SK-N-SH (cell line): ENCODE results near the gene TRAPPC2L. TPM values are rescaled to one million over a fixed set of nuclear protein-coding genes. Genes with fewer than 3 reads are reported as not detected.

Source experiments
- CTCF ChIA-PET: fragments of 300-600, 350-600 bp; formaldehyde crosslinking; extraction: SDS; loops from one replicate; lab custom pipeline; 2021; lab: Yijun Ruan, JAX
- POLR2A ChIA-PET: fragments of 350-600 bp; sonication (Branson Sonifier 250); formaldehyde crosslinking; extraction: SDS; loops from one replicate; lab custom pipeline; 2020; ENCODE audit warnings: antibody characterized with exemption, inconsistent platforms; lab: Yijun Ruan, JAX
- DNase-seq: peaks from one replicate; pipeline ENCODE4 v3.0.0; 2012
- H2AFZ ChIP-seq: fragments of 200-600 bp; sonication (generic); 2 replicates; pipeline ENCODE4 v1.8.1; 2016; ENCODE audit warnings: antibody characterized with exemption, mild to moderate bottlenecking, low read depth
- H3F3A ChIP-seq: fragments of 200-600 bp; sonication (generic); replicated peaks from 2 replicates; pipeline ENCODE3; 2016; ENCODE audit warnings: antibody characterized with exemption, mild to moderate bottlenecking; ENCODE audit not compliant: insufficient read depth
- H3K27ac ChIP-seq, 2 experiments: fragments of 200-500 bp in 1 of 2; fragments of 200-600 bp in 1 of 2; sonication (Bioruptor generic) in 1 of 2; sonication (generic), shearing (Covaris generic) in 1 of 2; 2 replicates each; pipeline versions ENCODE4 v1.5.1 to v1.6.1; 2014 to 2016; ENCODE audit warnings: low read depth in 2 of 2, inconsistent platforms in 1 of 2, low read length in 1 of 2, mild to moderate bottlenecking in 1 of 2, mixed read lengths in 1 of 2
- H3K27me3 ChIP-seq: fragments of 200-600 bp; sonication (generic), shearing (Covaris generic); 2 replicates; pipeline ENCODE4 v1.6.1; 2016; ENCODE audit warnings: mixed run types; ENCODE audit not compliant: insufficient read depth
- H3K36me3 ChIP-seq, 2 experiments: fragments of 200-500 bp in 1 of 2; fragments of 200-600 bp in 1 of 2; sonication (Bioruptor generic) in 1 of 2; sonication (generic) in 1 of 2; replicated peaks in 1 of 2; 2 replicates each; pipeline versions ENCODE3 to v1.5.1; 2014 to 2016; ENCODE audit warnings: low read length in 1 of 2, mild to moderate bottlenecking in 1 of 2; ENCODE audit not compliant: insufficient read depth in 2 of 2, control insufficient read depth in 1 of 2
- H3K4me1 ChIP-seq, 2 experiments: fragments of 200-500 bp in 1 of 2; fragments of 200-600 bp in 1 of 2; sonication (Bioruptor generic) in 1 of 2; sonication (generic), shearing (Covaris generic) in 1 of 2; 2 replicates each; pipeline versions ENCODE4 v1.5.1 to v1.6.1; 2014 to 2016; ENCODE audit warnings: low read depth in 1 of 2, low read length in 1 of 2, mixed run types in 1 of 2; ENCODE audit not compliant: insufficient read depth in 2 of 2, control insufficient read depth in 1 of 2
- H3K4me2 ChIP-seq: fragments of 200-600 bp; sonication (generic), shearing (Covaris generic); 2 replicates; pipeline ENCODE4 v1.6.1; 2017; ENCODE audit warnings: mixed run types
- H3K4me3 ChIP-seq, 2 experiments: fragments of 200-500 bp in 1 of 2; fragments of 200-600 bp in 1 of 2; sonication (Bioruptor generic) in 1 of 2; sonication (generic), shearing (Covaris generic) in 1 of 2; 2 replicates each; pipeline versions ENCODE4 v1.5.1 to v1.8.1; 2014 to 2016; ENCODE audit warnings: low read depth in 2 of 2, inconsistent platforms in 1 of 2, low read length in 1 of 2, mild to moderate bottlenecking in 1 of 2, mixed read lengths in 1 of 2, moderate library complexity in 1 of 2
- H3K79me2 ChIP-seq: fragments of 200-600 bp; sonication (generic); 2 replicates; pipeline ENCODE4 v1.8.1; 2017; ENCODE audit warnings: mild to moderate bottlenecking; ENCODE audit not compliant: insufficient read depth
- H3K9ac ChIP-seq: fragments of 200-600 bp; sonication (generic); 2 replicates; pipeline ENCODE4 v1.6.1; 2017; ENCODE audit warnings: mixed run types
- H3K9me2 ChIP-seq: fragments of 200-600 bp; sonication (generic); 2 replicates; pipeline ENCODE4 v1.6.1; 2017; ENCODE audit warnings: mixed run types
- H3K9me3 ChIP-seq: fragments of 200-600 bp; sonication (generic); 2 replicates; pipeline ENCODE4 v1.6.1; 2017; ENCODE audit warnings: mixed run types, mild to moderate bottlenecking, moderate library complexity
- H4K20me1 ChIP-seq: fragments of 200-600 bp; sonication (generic); 2 replicates; pipeline ENCODE4 v1.6.1; 2017; ENCODE audit warnings: mild to moderate bottlenecking, mixed run types; ENCODE audit not compliant: insufficient read depth
- CHD2 ChIP-seq: fragments of 150-350 bp; IDR thresholded peaks from 2 replicates; pipeline ENCODE4 v1.6.1; 2018; ENCODE audit warnings: low read length; ENCODE audit not compliant: partially characterized antibody
- EZH2phosphoT487 ChIP-seq: fragments of 200-600 bp; sonication (generic); IDR thresholded peaks from 2 replicates; pipeline ENCODE4 v1.6.1; 2017; ENCODE audit warnings: low read depth, mixed run types, mild to moderate bottlenecking, antibody characterized with exemption, moderate library complexity, borderline replicate concordance
- NFIC ChIP-seq: IDR thresholded peaks from 2 replicates; pipeline ENCODE4 v1.4.0; 2012; ENCODE audit warnings: borderline replicate concordance
- POLR2AphosphoS5 ChIP-seq: IDR thresholded peaks from 2 replicates; pipeline ENCODE4 v1.6.1; 2012; ENCODE audit warnings: low read depth, low read length
- RCOR1 ChIP-seq: fragments of 150-350 bp; IDR thresholded peaks from 2 replicates; pipeline ENCODE4 v1.6.1; 2017; ENCODE audit warnings: antibody characterized with exemption, low read length
- REST ChIP-seq: IDR thresholded peaks from 2 replicates; pipeline ENCODE4 v1.6.1; 2012; ENCODE audit warnings: mild to moderate bottlenecking, low read depth, low read length, moderate library complexity
- SIN3A ChIP-seq: IDR thresholded peaks from 2 replicates; pipeline ENCODE4 v1.6.1; 2012; ENCODE audit warnings: low read depth, mild to moderate bottlenecking, low read length, moderate library complexity, borderline replicate concordance
- TAF1 ChIP-seq: IDR thresholded peaks from 2 replicates; pipeline ENCODE4 v1.6.1; 2012; ENCODE audit warnings: low read depth, mild to moderate bottlenecking, low read length, moderate library complexity, borderline replicate concordance
- TCF12 ChIP-seq: IDR thresholded peaks from 2 replicates; pipeline ENCODE4 v1.4.0; 2012
- YY1 ChIP-seq: IDR thresholded peaks from 2 replicates; pipeline ENCODE4 v1.4.0; 2012; ENCODE audit warnings: low read depth, mild to moderate bottlenecking
- WGBS: methylation state at CpG from one replicate; pipeline ENCODE4 v1.1.6; 2017; ENCODE audit warnings: low lambda C conversion rate; 5-methylcytosine and 5-hydroxymethylcytosine counted together
- polyA plus RNA-seq, 3 experiments: library from polyadenylated mRNA; depleted of rRNA; stranded (reverse); fragments of >200 nt; gene quantifications; 2 replicates each; pipeline ENCODE4 v1.2.3, GENCODE V29; 2012
- TF ChIP-seq, protein P1 (sequence below): IDR thresholded peaks from 2 replicates; pipeline ENCODE4 v1.4.0; 2012; ENCODE audit warnings: low read depth
- TF ChIP-seq, protein P2 (sequence below): IDR thresholded peaks from 2 replicates; pipeline ENCODE4 v1.4.0; 2012; ENCODE audit warnings: low read depth, borderline replicate concordance
- TF ChIP-seq, protein P3 (sequence below): IDR thresholded peaks from 2 replicates; pipeline ENCODE4; 2012

TRAPPC2L gene
- polyA plus RNA-seq, 1 of the 3 experiments (the other 2 are of a cell fraction) = 73.9 TPM

- POLR2A ChIA-PET = no interaction called here
- TF ChIP-seq TCF12 = no peak
- TF ChIP-seq, protein P1, sequence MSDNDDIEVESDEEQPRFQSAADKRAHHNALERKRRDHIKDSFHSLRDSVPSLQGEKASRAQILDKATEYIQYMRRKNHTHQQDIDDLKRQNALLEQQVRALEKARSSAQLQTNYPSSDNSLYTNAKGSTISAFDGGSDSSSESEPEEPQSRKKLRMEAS = no peak
- TF ChIP-seq NFIC = no peak
- TF ChIP-seq YY1 = no peak
- no peak for TF ChIP-seq CHD2
- TF ChIP-seq SIN3A = no peak
- TF ChIP-seq REST = no peak
- no peak for TF ChIP-seq RCOR1
- TF ChIP-seq POLR2AphosphoS5 = no peak
- TF ChIP-seq, protein P2, sequence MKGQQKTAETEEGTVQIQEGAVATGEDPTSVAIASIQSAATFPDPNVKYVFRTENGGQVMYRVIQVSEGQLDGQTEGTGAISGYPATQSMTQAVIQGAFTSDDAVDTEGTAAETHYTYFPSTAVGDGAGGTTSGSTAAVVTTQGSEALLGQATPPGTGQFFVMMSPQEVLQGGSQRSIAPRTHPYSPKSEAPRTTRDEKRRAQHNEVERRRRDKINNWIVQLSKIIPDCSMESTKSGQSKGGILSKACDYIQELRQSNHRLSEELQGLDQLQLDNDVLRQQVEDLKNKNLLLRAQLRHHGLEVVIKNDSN = no peak
- no peak for TF ChIP-seq TAF1
- TF ChIP-seq, protein P3, sequence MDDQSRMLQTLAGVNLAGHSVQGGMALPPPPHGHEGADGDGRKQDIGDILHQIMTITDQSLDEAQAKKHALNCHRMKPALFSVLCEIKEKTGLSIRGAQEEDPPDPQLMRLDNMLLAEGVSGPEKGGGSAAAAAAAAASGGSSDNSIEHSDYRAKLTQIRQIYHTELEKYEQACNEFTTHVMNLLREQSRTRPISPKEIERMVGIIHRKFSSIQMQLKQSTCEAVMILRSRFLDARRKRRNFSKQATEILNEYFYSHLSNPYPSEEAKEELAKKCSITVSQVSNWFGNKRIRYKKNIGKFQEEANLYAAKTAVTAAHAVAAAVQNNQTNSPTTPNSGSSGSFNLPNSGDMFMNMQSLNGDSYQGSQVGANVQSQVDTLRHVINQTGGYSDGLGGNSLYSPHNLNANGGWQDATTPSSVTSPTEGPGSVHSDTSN = no peak
- TF ChIP-seq EZH2phosphoT487 = no peak
- Histone ChIP-seq H3F3A (no peaks in the 10 kb centered on the region), H3K4me2 (no peak overlapping the region), H3K79me2 (no peaks in the 10 kb centered on the region), H3K9ac (no peak overlapping the region), H3K4me3 (no peak overlapping the region), H3K27ac (no peak overlapping the region), H4K20me1 (no peaks in the 10 kb centered on the region), H2AFZ (no peak overlapping the region), H3K9me3 (no peaks in the 10 kb centered on the region), H3K27me3 (peaks cover 26% of the 10 kb centered on the region), H3K4me1 (peaks cover 0 to 6% of the 10 kb centered on the region in 2 experiments; a peak in 1 of 4 replicates), H3K9me2 (no peaks in the 10 kb centered on the region), H3K36me3 (no peaks in the 10 kb centered on the region)
- CTCF ChIA-PET = interaction anchor here (0.9 kb wide), 1 partner anchor 21 kb away, joined by 3 read pairs; no protein-coding TSS in a partner anchor
- 90% methylated on average over 12 of the region's 17 CpGs for WGBS
- no peak for DNase-seq
These were observed 51.4 kb downstream of the TRAPPC2L start for GRCh38 chr16:88908307-88908706.
